NCI-H345 (cell line): Measurements from ENCODE around the gene ISG20L2.
"Not testable (repeated sequence)": the region's sequence is repeated elsewhere in the genome, so short reads cannot be mapped to it uniquely, and the experiment has no call there.

Source experiments
- DNase-seq: peaks from one replicate; lab custom pipeline; 2025; lab: John Stamatoyannopoulos, UW

The ISG20L2 gene

GRCh38 chr1:156728599-156729462, at the start of gene ISG20L2:
Gene ISG20L2, minus strand, starts transcription at chr1:156728766. Its CDS starts 1,114 bp downstream, at chr1:156727652.
- DNase-seq = peak; percentile 98

GRCh38 chr1:156777573-156777972, 49.0 kb upstream of the ISG20L2 start:
- no peak for DNase-seq

- no peak for DNase-seq
Measured at GRCh38 chr1:156776942-156777341, 48.4 kb upstream of the ISG20L2 start.

GRCh38 chr1:156775799-156776198, 47.2 kb upstream of the ISG20L2 start:
- no peak for DNase-seq

GRCh38 chr1:156773607-156774006, 45.0 kb upstream of the ISG20L2 start:
- DNase-seq = no peak

- no peak for DNase-seq
Measured at GRCh38 chr1:156772728-156773497, 44.3 kb upstream of the ISG20L2 start.

- DNase-seq = no peak
Measured at GRCh38 chr1:156772222-156772621, 43.7 kb upstream of the ISG20L2 start.

GRCh38 chr1:156768610-156769295, 40.2 kb upstream of the ISG20L2 start:
- no peak for DNase-seq

GRCh38 chr1:156767879-156768604, 39.5 kb upstream of the ISG20L2 start:
- no peak for DNase-seq

- peak; percentile 100 for DNase-seq
Measured at GRCh38 chr1:156767101-156767878, 38.7 kb upstream of the ISG20L2 start, which contains the start of gene PRCC. Gene PRCC, plus strand, starts transcription at chr1:156767535. Its CDS starts 237 bp downstream, at chr1:156767772.

GRCh38 chr1:156766298-156767100, 37.9 kb upstream of the ISG20L2 start:
- no peak for DNase-seq

- no peak for DNase-seq
Measured at GRCh38 chr1:156765666-156766065, 37.1 kb upstream of the ISG20L2 start.

GRCh38 chr1:156765136-156765535, 36.6 kb upstream of the ISG20L2 start:
- DNase-seq = not testable (repeated sequence)

- no peak for DNase-seq
Measured at GRCh38 chr1:156760796-156761104, 32.2 kb upstream of the ISG20L2 start.

- DNase-seq = no peak
Measured at GRCh38 chr1:156760092-156760795, 31.7 kb upstream of the ISG20L2 start.

- not testable (repeated sequence) for DNase-seq
Measured at GRCh38 chr1:156757572-156758253, 29.1 kb upstream of the ISG20L2 start.

- DNase-seq = no peak
Measured at GRCh38 chr1:156756355-156756754, 27.8 kb upstream of the ISG20L2 start.

GRCh38 chr1:156755527-156755950, 27.0 kb upstream of the ISG20L2 start:
- DNase-seq = no peak

- DNase-seq = no peak
Measured at GRCh38 chr1:156754219-156754618, 25.7 kb upstream of the ISG20L2 start.
